Right lobe of liver (tissue), 6 donors: Measurements from ENCODE around the gene TIMM44. TPM values are rescaled to one million over a fixed set of nuclear protein-coding genes. Genes with fewer than 3 reads are reported as not detected.

Experiments used
- ATAC-seq, 4 donors: fragments of 200-7000 bp; cut with Tn5 transposase; one replicate each; pipeline ENCODE4 v1.9.1; 2020; ENCODE audit warnings: mild to moderate bottlenecking in 4 of 4, moderate library complexity in 4 of 4
- DNase-seq, 3 donors: peaks; one replicate each; pipeline ENCODE4 v3.0.0-alpha.2; 2020
- H3K27ac ChIP-seq, 3 donors: fragments of 200-600 bp; one replicate each; pipeline ENCODE4 v1.8.0; 2022
- H3K27me3 ChIP-seq, 2 donors: fragments of 200-600 bp; one replicate each; pipeline ENCODE4 v1.8.0; 2022
- H3K36me3 ChIP-seq, 4 donors: fragments of 200-600 bp; sonication (generic) in 1 of 4; one replicate each; pipeline versions ENCODE4 v1.5.1 to v1.8.0; 2017 to 2022; ENCODE audit warnings: control low read depth in 1 of 4
- H3K4me1 ChIP-seq, 4 donors: fragments of 200-600 bp; sonication (generic) in 1 of 4; one replicate each; pipeline versions ENCODE4 v1.5.1 to v1.8.0; 2017 to 2022; ENCODE audit warnings: control low read depth in 1 of 4
- H3K4me3 ChIP-seq, 3 donors: fragments of 200-600 bp; one replicate each; pipeline ENCODE4 v1.8.0; 2022
- H3K9me3 ChIP-seq, 4 donors: fragments of 200-600 bp; sonication (generic) in 1 of 4; one replicate each; pipeline versions ENCODE4 v1.5.1 to v1.8.0; 2017 to 2022; ENCODE audit warnings: control low read depth in 1 of 4
- POLR2A ChIP-seq: fragments of 450-650 bp; IDR thresholded peaks from one replicate; pipeline ENCODE4 v1.6.1; 2017; ENCODE audit warnings: antibody characterized with exemption, mild to moderate bottlenecking
- WGBS: methylation state at CpG from one replicate; pipeline ENCODE4 v1.1.6; 2018; ENCODE audit warnings: low coverage, low lambda C conversion rate; ENCODE audit not compliant: insufficient coverage; ENCODE audit errors: missing lambda C conversion rate; 5-methylcytosine and 5-hydroxymethylcytosine counted together
- intact Hi-C, 2 donors: fragments of 100-400 bp; cut with DNase I; formaldehyde crosslinking; loops; one replicate each; pipeline versions ENCODE4 v1.11.2 to v1.14.1; 2022
- total RNA-seq, 6 experiments: library from RNA; depleted of rRNA in 2 of 6; stranded (reverse); fragments of >200 nt in 2 of 6; fragmentation: NEBNext Ultra II Directional in 3 of 6; extraction: Animal tissue kit (Norgen Biotek cat#: 25700) in 3 of 6; gene quantifications; one replicate each; pipeline versions ENCODE4 v1.1.0 to v1.2.4, GENCODE V29; 2016 to 2023
- TF ChIP-seq, protein P1 (sequence below), 4 donors: fragments of 200-600 bp in 3 of 4; fragments of 450-650 bp in 1 of 4; IDR thresholded peaks; one replicate each; pipeline versions ENCODE4 v1.5.1 to v1.8.0; 2016 to 2022; ENCODE audit warnings: antibody characterized with exemption in 4 of 4, mild to moderate bottlenecking in 2 of 4
- donor health status: DM: no; HTN: yes; CAD: no.
- donor health status: DM: no; HTN: no; CAD: no.
- donor health status: DM: no; HTN: no; CAD: no.
- donor health status: DM: no; HTN: yes; CAD: no.
- donor health status: DM: no; HTN: yes; CAD: no.

Gene TIMM44
- total RNA-seq, 6 experiments from 2014 or later: 26.1 to 41.7 (median 36.9) TPM

DNA sequence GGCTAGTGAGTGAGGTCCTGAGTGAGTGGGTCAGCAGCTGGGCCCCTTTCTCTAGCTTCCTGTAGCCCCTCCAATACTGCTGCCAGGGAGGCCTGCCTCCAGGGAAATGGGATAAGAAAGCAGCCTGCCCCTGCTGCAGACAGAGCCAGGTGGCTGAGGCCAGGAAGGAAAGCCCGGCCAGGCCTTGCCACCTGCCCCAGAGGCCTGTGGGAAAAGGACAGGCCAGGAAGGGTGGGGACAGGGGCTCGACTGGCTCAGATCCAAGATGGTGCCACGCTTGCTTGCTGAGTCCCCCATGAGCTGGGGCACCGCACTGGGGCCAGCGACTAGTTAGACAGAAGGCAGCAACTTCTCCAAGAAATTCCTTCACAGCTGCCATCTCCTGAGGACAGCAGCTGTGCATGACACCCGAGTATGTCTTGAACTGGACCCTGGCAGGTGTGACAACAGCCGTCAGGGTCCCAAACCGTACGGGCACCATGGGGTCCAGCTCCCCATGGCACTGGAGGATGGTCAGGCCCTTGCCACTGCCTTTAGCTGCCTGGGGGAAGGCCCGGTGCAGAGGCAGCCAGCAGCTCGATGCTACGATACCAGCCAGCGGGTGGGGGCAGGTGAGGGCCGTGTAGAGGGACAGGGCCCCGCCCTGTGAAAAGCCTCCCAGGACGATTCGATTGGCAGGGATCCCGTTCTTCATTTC lies 64.2 kb downstream of the TIMM44 start:
- TF ChIP-seq, protein P1, sequence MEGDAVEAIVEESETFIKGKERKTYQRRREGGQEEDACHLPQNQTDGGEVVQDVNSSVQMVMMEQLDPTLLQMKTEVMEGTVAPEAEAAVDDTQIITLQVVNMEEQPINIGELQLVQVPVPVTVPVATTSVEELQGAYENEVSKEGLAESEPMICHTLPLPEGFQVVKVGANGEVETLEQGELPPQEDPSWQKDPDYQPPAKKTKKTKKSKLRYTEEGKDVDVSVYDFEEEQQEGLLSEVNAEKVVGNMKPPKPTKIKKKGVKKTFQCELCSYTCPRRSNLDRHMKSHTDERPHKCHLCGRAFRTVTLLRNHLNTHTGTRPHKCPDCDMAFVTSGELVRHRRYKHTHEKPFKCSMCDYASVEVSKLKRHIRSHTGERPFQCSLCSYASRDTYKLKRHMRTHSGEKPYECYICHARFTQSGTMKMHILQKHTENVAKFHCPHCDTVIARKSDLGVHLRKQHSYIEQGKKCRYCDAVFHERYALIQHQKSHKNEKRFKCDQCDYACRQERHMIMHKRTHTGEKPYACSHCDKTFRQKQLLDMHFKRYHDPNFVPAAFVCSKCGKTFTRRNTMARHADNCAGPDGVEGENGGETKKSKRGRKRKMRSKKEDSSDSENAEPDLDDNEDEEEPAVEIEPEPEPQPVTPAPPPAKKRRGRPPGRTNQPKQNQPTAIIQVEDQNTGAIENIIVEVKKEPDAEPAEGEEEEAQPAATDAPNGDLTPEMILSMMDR (IDR thresholded peaks at IDR 0.05): no peak
- TF ChIP-seq POLR2A: no peak
- Histone ChIP-seq H3K27me3 (peaks cover 0 to 4% of the 10 kb centered on the region in 2 donors), H3K36me3 (no peaks in the 10 kb centered on the region), H3K4me3 (no peak overlapping the region), H3K4me1 (no peaks in the 10 kb centered on the region), H3K27ac (no peak overlapping the region), H3K9me3 (no peaks in the 10 kb centered on the region)
- 43% methylated on average over 2 of the region's 18 CpGs for WGBS
- intact Hi-C loops: no loop called here
- peak in 1 of 4 donors; percentile 23 for ATAC-seq
- DNase-seq: no peak

DNA sequence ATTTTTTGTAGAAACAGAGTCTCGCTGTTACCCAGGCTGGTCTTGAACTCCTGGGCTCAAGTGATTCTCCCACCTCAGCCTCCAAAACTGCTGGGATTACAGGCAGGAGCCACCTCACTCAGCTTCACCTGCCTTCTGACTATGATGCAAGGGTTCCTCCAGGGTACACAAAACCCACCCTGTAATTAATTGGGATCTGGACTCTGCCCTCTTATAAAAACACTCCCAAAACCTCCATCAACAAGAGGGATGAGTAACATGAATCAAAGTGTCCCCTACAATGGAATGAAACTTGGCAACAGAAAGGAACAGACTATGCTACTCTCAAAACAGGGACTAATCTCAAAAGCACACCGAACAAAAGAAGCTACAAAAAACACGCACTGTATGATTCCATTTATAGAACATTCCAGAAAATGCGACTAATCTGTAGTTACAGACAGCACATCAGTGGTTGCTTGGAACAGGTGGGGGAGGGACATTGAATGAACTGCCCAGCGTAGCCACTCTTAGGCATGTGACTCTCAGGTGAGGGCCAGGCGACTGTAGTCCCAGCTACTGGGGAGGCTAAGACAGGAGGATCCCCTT lies 66.1 kb downstream of the TIMM44 start:
- intact Hi-C loops: no loop called here
- TF ChIP-seq, protein P1 (IDR thresholded peaks at IDR 0.05): no peak
- TF ChIP-seq POLR2A: no peak
- DNase-seq (no peak), ATAC-seq (no peak)
- H3K9me3 ChIP-seq: no peaks in the 10 kb centered on the region
- H3K27me3 ChIP-seq: peaks cover 0 to 4% of the 10 kb centered on the region in 2 donors
- H3K4me1 ChIP-seq: no peaks in the 10 kb centered on the region
- H3K4me3 ChIP-seq: no peak overlapping the region
- no peak overlapping the region for H3K27ac ChIP-seq
- H3K36me3 ChIP-seq: no peaks in the 10 kb centered on the region
- WGBS: 79% methylated on average over 6 of the region's 6 CpGs

Other genes starting within 250 kb of the TIMM44 start
- gene FCER2, start 241.5 kb downstream of the TIMM44 start, total RNA-seq: under 1 TPM in 2 of 6 experiments, not detected in 4; 0.18 to 0.29 TPM
- gene CLEC4G, start 211.6 kb downstream of the TIMM44 start, total RNA-seq: 10 to 100 TPM; 25.7 to 59.0 (median 38.2) TPM
- gene CD209, start 196.1 kb downstream of the TIMM44 start, total RNA-seq: 1 to 10 TPM in 4 of 6 experiments, under 1 TPM in 2; 0.42 to 6.7 (median 2.8) TPM
- 10 to 100 TPM; 12.8 to 64.8 (median 20.8) TPM for gene CLEC4M, start 180.4 kb downstream of the TIMM44 start, total RNA-seq
- 1 to 10 TPM; 3.7 to 6.3 (median 4.9) TPM for gene EVI5L, start 113.4 kb downstream of the TIMM44 start, total RNA-seq
- gene PRR36, start 69.3 kb downstream of the TIMM44 start, total RNA-seq: under 1 TPM in 4 of 6 experiments, not detected in 2; 0.07 to 0.37 (median 0.12) TPM
- gene LRRC8E, start 55.2 kb downstream of the TIMM44 start, total RNA-seq: 1 to 10 TPM; 1.5 to 9.6 (median 3.5) TPM
- 10 to 100 TPM in 5 of 6 experiments, 1 to 10 TPM in 1; 9.7 to 22.1 (median 15.6) TPM for gene MAP2K7, start 39.8 kb downstream of the TIMM44 start, total RNA-seq
- gene TGFBR3L, start 28.8 kb downstream of the TIMM44 start, total RNA-seq: 1 to 10 TPM in 3 of 6 experiments, under 1 TPM in 3; 0.42 to 2.9 (median 1.3) TPM
- 1 to 10 TPM; 3.5 to 7.8 (median 5.2) TPM for gene SNAPC2, start 23.3 kb downstream of the TIMM44 start, total RNA-seq
- under 1 TPM in 2 of 6 experiments, not detected in 4; 0.18 to 0.49 TPM for gene CTXN1, start 17.5 kb downstream of the TIMM44 start, total RNA-seq
- gene ELAVL1, start 62.0 kb upstream of the TIMM44 start, total RNA-seq: 10 to 100 TPM; 25.3 to 33.6 (median 30.3) TPM
- under 1 TPM in 1 of 6 experiments, not detected in 5; 0.51 TPM for gene CCL25, start 109.1 kb upstream of the TIMM44 start, total RNA-seq
- under 1 TPM in 2 of 6 experiments, not detected in 4; 0.11 to 0.37 TPM for gene FBN3, start 205.9 kb upstream of the TIMM44 start, total RNA-seq